GM04503 (cell line): ENCODE data around the gene CFAP54.
"Not testable (repeated sequence)": the region's sequence is repeated elsewhere in the genome, so short reads cannot be mapped to it uniquely, and the experiment has no call there.

Source experiments
- DNase-seq: peaks from one replicate; pipeline ENCODE4 v3.0.0-alpha.2; 2012; ENCODE audit warnings: low read depth

Gene CFAP54

GRCh38 chr12:96472384-96472783 is 17.0 kb upstream of the CFAP54 start:
- DNase-seq, result peak; percentile 30

GRCh38 chr12:96473394-96474093 is 15.8 kb upstream of the CFAP54 start:
- DNase-seq, result no peak

DNA sequence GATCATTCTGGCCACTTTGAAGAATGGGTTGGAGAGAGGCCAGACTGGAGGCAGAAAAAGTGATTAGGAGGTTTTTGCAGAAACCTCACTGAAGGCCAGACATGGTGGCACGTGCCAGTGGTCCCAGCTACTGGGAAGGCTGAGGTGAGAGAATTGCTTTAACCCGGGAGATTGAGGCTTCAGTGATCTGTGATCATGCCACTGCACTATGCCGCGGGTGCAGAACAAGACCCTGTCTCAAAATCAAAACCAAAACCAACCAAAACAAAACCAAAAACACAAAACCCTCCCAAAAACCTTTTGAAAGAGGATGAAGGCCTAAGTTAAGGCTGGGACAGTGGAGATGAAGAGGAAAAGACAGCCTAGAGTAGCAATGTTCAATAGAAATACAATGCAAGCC is 15.2 kb upstream of the CFAP54 start:
- DNase-seq, result no peak

DNA sequence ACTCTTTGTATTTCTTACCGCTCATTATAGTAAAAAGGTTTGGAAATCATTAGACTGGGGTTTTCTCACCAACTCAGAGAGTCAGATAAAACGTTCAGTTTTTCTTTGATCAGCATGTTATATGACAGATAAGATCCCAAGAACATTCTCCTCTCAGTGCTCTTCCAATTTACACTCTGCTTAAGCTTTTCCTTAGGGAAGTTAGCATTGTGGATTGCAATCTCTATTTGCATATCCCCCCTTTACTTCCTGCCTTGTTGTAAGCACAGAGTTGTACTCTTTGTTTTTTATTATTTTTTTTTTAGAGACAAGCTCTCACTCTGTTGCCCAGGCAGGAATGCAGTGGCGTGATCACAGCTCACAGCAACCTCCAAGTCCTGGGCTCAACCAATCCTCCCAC is 11.4 kb upstream of the CFAP54 start:
- DNase-seq, result no peak

DNA sequence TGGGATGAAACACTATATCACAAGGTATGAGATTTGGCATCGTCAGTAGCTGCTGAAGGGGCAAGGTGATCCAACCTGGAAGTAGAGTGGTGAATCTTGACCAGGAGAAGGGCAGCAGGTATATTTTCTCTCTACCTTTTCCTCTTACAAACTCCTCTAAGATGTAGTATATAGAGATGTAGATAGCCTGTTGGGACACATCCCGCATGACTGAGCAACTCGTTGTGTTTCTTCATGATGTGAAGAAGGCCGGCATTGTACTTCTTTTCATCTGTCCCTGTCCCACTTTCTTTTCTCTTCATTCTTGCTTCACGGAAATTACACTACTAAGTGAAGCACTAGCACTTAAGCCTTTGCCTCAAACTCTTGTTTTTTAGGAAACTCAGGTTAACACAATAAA is 7.3 kb upstream of the CFAP54 start:
- DNase-seq, result no peak

DNA sequence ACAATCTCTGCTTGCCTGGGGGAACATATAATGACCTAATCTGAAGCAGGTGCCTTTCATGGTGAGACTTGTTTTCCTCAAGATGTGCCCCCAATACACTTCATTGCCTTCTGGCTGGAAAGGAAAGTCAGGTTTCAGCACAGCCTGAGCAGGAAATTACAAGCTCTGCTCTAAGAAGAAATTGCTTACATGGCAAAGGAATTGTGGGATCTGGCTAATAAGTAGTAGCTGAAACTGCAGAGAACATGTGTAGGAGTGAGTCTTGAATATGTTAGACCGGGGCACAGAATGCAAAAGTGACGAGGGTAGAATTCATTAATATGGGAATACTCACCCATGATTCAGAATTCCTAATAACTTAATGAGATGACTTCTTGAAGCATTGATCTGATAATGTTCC is 6.3 kb upstream of the CFAP54 start:
- no peak for DNase-seq

DNA sequence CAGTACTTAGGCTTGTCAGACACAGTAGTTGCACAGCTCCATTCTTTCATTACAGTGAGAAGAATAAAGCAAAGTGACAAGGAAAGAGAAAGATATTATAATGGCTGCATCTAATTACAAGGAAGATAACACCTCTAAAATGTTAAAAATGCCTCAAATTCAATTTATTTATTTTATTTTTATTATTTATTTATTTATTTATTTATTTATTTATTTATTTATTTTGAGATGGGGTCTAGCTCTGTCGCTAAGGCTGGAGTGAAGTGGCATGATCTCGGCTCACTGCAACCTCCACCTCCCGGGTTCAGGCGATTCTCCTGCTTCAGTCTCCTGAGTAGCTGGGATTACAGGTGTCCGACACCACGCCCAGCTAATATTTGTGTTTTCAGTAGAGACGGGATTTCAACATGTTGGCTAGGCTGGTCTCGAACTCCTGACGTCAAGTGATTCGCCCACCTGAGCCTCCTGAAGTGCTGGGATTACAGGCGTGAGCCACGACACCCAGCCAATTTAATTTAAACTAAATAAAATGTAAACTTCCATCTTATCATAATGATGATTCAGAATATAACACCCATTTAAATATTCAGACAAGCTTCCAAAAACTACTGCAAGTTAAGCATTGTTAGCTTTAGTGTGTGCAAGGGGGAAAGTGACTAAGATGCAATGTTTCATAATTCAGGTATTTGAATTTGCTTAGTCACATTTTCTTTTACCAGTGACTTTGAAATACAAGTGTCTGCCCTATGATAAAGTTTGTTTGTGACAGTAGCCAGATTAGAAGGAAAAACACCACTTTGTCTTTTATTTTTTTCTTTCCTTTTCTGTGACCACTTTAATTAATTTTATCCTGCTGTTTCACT is 2.4 kb upstream of the CFAP54 start:
- DNase-seq, result no peak

DNA sequence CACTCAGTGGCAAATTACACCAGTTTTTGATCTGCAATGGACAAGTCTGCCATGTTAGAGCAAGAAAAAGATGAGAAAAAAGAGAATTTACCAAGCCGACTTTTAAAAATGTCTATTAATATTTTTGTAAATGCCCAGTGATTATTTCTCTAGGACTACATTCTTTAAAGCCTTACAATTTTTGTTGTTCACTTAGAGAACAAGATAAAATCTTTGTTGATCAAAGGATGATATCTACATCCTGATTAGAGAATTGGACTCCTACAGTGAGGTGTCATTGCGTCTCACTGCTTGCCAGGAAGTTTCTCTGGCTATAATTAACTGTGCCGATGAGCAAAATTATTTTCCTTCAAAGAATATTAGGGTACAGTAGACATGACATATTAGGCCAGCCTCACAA is 1.7 kb upstream of the CFAP54 start:
- DNase-seq, result no peak

GRCh38 chr12:96493106-96493505 is 3.7 kb downstream of the CFAP54 start:
- DNase-seq, result no peak

GRCh38 chr12:96494154-96494553 is 4.8 kb downstream of the CFAP54 start:
- DNase-seq, result not testable (repeated sequence)

- DNase-seq, result no peak
Measured at GRCh38 chr12:96495155-96495554, 5.8 kb downstream of the CFAP54 start.

GRCh38 chr12:96495841-96496545 is 6.6 kb downstream of the CFAP54 start:
- no peak for DNase-seq

- no peak for DNase-seq
Measured at GRCh38 chr12:96496944-96497343, 7.6 kb downstream of the CFAP54 start.

DNA sequence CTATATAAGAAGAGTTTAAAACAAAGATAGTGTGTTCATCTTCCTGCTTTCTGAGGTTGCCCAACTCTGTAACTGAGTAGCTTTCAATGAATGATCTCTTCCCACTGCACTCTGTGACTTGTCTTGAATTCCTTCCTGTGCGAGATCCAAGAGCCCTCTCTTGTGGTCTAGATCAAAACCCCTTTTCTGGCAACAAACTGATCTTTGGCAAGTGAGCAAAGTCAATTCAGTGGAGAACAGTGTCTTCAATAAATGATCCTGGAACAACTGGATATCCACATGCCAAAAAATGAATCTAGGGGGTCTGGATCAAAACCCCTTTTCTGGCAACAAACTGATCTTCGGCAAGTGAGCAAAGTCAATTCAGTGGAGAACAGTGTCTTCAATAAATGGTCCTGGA is 8.5 kb downstream of the CFAP54 start:
- DNase-seq, result no peak

DNA sequence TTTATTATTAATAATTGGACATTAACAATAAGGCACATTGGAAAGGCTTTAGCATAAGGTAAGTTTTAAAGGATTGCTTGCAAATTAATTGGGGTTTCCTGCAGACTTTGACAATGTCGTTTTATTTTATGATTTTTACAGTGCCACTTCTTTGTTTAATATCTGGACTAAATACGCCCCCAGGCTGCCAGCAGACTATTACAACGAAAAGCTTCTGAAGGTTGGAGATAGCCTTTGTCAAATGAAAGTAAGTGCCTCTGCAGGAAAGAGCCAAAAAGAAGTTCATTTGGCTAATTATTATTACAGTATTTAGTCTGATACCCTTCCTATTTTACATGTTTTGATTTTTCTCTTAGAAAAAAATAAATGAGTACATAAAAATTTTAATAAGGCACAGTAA is 11.3 kb downstream of the CFAP54 start:
- DNase-seq, result no peak

DNA sequence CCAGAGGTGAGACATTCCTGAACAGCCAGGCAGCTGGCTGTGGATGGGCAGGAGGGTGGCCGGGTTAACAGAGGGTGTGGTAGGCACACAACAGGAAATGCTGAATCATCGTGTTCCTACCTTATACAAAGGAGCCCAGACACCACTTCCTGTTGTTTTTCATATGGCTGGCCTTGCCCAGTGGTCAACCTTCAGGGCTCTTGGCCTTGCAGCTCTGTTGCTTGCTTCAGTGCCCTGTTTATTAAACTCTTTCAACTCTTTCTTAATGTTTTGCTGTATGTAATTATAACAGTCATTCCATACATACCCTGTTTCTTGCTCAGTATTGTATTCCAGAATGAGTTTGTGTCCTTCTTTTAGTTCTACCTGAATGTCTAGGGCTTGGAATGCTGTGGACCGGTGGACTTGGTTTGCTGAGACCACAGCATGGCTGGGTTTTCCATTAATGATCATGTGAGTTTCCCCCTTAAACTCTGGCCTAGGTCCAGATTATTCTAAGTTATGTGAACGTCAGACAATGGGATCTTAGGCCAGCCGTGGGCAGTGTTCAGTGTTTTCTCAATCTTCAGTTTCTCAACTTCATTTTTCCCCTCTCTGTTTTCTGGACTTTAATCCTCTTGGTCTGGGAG is 11.9 kb downstream of the CFAP54 start:
- DNase-seq, result no peak

- no peak for DNase-seq
Measured at GRCh38 chr12:96501908-96502307, 12.5 kb downstream of the CFAP54 start.

- DNase-seq, result no peak
Measured at GRCh38 chr12:96502477-96502876, 13.1 kb downstream of the CFAP54 start.

- no peak for DNase-seq
Measured at GRCh38 chr12:96502949-96503532, 13.7 kb downstream of the CFAP54 start.

DNA sequence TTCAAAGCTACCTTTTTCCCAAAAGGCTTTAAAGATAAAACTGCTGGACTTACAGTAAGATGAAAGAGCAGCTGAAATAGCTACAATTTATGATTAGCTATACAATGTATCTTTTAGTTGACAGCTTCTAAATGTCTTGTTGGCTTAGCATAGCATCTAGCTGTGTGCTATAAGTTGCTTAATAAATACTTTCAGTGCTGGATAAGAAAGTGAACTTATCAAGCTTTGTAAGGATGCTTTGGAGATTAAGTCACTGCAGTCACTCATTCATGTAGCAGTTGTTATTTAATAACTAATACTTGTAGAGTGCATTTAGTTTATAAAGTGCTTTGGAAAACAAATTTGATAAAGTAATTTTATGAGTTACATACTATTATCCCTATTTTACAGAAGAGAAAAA is 14.6 kb downstream of the CFAP54 start:
- no peak for DNase-seq

- DNase-seq, result no peak
Measured at GRCh38 chr12:96506776-96507175, 17.4 kb downstream of the CFAP54 start.

GRCh38 chr12:96510306-96510764 is 21.0 kb downstream of the CFAP54 start:
- DNase-seq, result no peak
